ENCODE results near the gene TMEM18.

DNA sequence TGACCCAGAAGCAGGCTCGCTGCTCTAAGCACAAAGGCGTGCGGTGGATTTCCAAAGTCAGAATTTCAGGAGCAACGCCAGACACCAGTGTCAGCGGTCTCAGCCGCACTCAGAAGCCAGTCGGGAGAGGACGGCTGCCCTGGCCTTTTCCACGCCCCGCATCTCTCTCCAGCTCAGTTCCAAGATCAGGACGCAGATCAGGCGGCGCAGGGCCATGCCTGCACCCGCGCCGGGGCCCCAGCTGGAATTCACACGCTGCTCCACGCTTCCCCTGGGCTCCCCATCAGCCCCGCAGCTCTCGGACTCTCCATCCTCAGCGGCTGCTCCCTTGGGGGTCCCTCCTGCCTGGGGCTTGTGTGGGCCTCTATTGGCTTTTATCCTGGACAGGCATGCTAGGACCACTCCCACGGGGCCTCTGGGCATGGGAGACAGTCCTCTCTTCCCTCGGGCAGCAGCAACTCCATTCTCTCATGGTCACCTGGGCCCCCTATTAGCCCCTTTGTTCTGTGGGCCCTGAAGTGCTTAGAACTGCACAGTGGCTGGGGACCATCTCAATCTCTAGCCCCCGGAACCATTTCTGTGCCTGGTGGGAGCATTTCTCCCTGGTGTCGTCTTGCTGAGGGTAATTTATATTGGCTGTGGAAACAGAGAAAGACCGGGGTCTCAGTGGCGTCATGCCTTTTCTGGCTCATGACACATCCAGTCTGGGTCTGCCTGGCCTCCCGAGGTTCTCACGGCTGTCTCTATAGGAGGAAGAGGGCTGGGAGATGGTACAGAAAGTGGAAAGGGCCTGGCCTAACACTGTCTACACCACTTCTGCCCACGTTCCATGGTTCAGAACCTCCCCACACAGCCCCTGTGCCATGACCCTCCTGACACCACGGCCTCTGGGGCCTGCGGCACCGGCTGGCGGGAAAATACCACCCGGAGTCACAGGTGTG lies 14.9 kb upstream of the TMEM18 start:
- TF ChIP-seq, protein P1, sequence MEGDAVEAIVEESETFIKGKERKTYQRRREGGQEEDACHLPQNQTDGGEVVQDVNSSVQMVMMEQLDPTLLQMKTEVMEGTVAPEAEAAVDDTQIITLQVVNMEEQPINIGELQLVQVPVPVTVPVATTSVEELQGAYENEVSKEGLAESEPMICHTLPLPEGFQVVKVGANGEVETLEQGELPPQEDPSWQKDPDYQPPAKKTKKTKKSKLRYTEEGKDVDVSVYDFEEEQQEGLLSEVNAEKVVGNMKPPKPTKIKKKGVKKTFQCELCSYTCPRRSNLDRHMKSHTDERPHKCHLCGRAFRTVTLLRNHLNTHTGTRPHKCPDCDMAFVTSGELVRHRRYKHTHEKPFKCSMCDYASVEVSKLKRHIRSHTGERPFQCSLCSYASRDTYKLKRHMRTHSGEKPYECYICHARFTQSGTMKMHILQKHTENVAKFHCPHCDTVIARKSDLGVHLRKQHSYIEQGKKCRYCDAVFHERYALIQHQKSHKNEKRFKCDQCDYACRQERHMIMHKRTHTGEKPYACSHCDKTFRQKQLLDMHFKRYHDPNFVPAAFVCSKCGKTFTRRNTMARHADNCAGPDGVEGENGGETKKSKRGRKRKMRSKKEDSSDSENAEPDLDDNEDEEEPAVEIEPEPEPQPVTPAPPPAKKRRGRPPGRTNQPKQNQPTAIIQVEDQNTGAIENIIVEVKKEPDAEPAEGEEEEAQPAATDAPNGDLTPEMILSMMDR (conservative IDR thresholded peaks at IDR 0.05; ENCODE audit: low read depth, low read length): no peak
- TF ChIP-seq RFX5 (IDR thresholded peaks at IDR 0.05; ENCODE audit: low read depth, low read length): no peak
- no peak for TF ChIP-seq CEBPB (IDR thresholded peaks at IDR 0.05; ENCODE audit: low read depth, low read length)
- TF ChIP-seq CHD1 (IDR thresholded peaks at IDR 0.05; ENCODE audit: low read depth, low read length): no peak
- TF ChIP-seq POLR2A (IDR thresholded peaks at IDR 0.05; ENCODE audit: low read depth, low read length): no peak
- no peak for TF ChIP-seq SMC3 (IDR thresholded peaks at IDR 0.05; ENCODE audit: low read depth, low read length)
- TF ChIP-seq RCOR1 (IDR thresholded peaks at IDR 0.05; ENCODE audit: insufficient replicate concordance, low read length): no peak
- no peak for TF ChIP-seq MAFK (IDR thresholded peaks at IDR 0.05; ENCODE audit: low read depth, low read length)
- TF ChIP-seq, protein P2, sequence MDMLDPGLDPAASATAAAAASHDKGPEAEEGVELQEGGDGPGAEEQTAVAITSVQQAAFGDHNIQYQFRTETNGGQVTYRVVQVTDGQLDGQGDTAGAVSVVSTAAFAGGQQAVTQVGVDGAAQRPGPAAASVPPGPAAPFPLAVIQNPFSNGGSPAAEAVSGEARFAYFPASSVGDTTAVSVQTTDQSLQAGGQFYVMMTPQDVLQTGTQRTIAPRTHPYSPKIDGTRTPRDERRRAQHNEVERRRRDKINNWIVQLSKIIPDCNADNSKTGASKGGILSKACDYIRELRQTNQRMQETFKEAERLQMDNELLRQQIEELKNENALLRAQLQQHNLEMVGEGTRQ (IDR thresholded peaks at IDR 0.05; ENCODE audit: low read depth, low read length): no peak
- TF ChIP-seq RAD21 (IDR thresholded peaks at IDR 0.05; ENCODE audit: low read length): no peak
- TF ChIP-seq MXI1 (IDR thresholded peaks at IDR 0.05; ENCODE audit: borderline replicate concordance, low read depth, low read length): no peak

Data from IMR-90 (cell line).